PC-9 (cell line): Measurements from ENCODE around the gene FHIP1B. TPM values are rescaled to one million over a fixed set of nuclear protein-coding genes. Genes with fewer than 3 reads are reported as not detected.

Experiments used
- BruUV-seq: library from RNA; stranded (reverse); fragments of 400-500 nt; replicated peaks from 2 replicates; lab custom pipeline; 2021; lab: Mats Ljungman, UMichigan
- CTCF ChIA-PET: fragments of 300-600 bp; sonication (Branson Sonifier 250); formaldehyde crosslinking; loops from one replicate; lab custom pipeline; 2022; ENCODE audit warnings: antibody characterized with exemption; lab: Charles Lee
- POLR2A ChIA-PET: fragments of 300-600 bp; sonication (Branson Sonifier 250); formaldehyde crosslinking; loops from one replicate; lab custom pipeline; 2022; ENCODE audit warnings: antibody characterized with exemption; ENCODE audit not compliant: unreplicated experiment; lab: Charles Lee
- DNase-seq, 2 experiments: peaks; one replicate each; pipeline versions ENCODE4 v3.0.0 to v3.0.0-alpha.2; 2015 to 2022; ENCODE audit warnings: mixed read lengths in 1 of 2
- H2AFZ ChIP-seq: fragments of 200-600 bp; sonication (generic); 2 replicates; pipeline ENCODE4 v1.8.1; 2017; ENCODE audit warnings: antibody characterized with exemption
- H3F3A ChIP-seq: fragments of 200-600 bp; sonication (generic); 2 replicates; pipeline ENCODE4 v1.8.1; 2017; ENCODE audit warnings: antibody characterized with exemption, mild to moderate bottlenecking, low read depth; ENCODE audit not compliant: insufficient read depth
- H3K27ac ChIP-seq: fragments of 200-600 bp; sonication (generic); 2 replicates; pipeline ENCODE4 v1.6.1; 2016; ENCODE audit warnings: mixed run types
- H3K27me3 ChIP-seq: fragments of 200-600 bp; sonication (generic); 2 replicates; pipeline ENCODE4 v1.6.1; 2016; ENCODE audit warnings: low read depth, mixed run types; ENCODE audit not compliant: insufficient read depth
- H3K36me3 ChIP-seq: fragments of 200-600 bp; sonication (generic); 2 replicates; pipeline ENCODE4 v1.6.1; 2016; ENCODE audit warnings: low read depth, mixed run types
- H3K4me1 ChIP-seq: fragments of 200-600 bp; sonication (generic); replicated peaks from 2 replicates; pipeline ENCODE4 v1.6.1; 2016; ENCODE audit warnings: mixed run types; ENCODE audit not compliant: insufficient read depth
- H3K4me2 ChIP-seq: fragments of 200-600 bp; sonication (generic); 2 replicates; pipeline ENCODE4 v1.6.1; 2017; ENCODE audit warnings: mixed run types
- H3K4me3 ChIP-seq: fragments of 200-600 bp; sonication (generic); 2 replicates; pipeline ENCODE4 v1.6.1; 2016; ENCODE audit warnings: mixed run types
- H3K79me2 ChIP-seq: fragments of 200-600 bp; sonication (generic); 2 replicates; pipeline ENCODE4 v1.6.1; 2017; ENCODE audit warnings: low read depth, mixed run types
- H3K9me2 ChIP-seq: fragments of 200-600 bp; sonication (generic); 2 replicates; pipeline ENCODE4 v1.8.1; 2017; ENCODE audit warnings: mild to moderate bottlenecking; ENCODE audit not compliant: insufficient read depth
- H3K9me3 ChIP-seq: fragments of 200-600 bp; sonication (generic); 2 replicates; pipeline ENCODE4 v1.8.1; 2016; ENCODE audit warnings: low read depth; ENCODE audit not compliant: insufficient read depth
- H4K20me1 ChIP-seq: fragments of 200-600 bp; sonication (generic); 2 replicates; pipeline ENCODE4 v1.8.1; 2017; ENCODE audit not compliant: insufficient read depth
- EZH2 ChIP-seq: fragments of 200-600 bp; sonication (generic); IDR thresholded peaks from 2 replicates; pipeline ENCODE4 v1.8.0; 2017; ENCODE audit warnings: antibody characterized with exemption, low read depth
- intact Hi-C: fragments of 100-400 bp; cut with micrococcal nuclease; formaldehyde crosslinking; loops from one replicate; pipeline ENCODE4 v1.10.0; 2022; ENCODE audit not compliant: unreplicated experiment
- total RNA-seq: library from RNA; stranded (reverse); gene quantifications from 2 replicates; pipeline ENCODE4 v1.2.3, GENCODE V29; 2021
- TF ChIP-seq, protein P1 (sequence below): fragments of 200-600 bp; sonication (generic); conservative IDR thresholded peaks from 2 replicates; pipeline ENCODE4 v1.6.1; 2017; ENCODE audit warnings: mixed run types, antibody characterized with exemption, mild to moderate bottlenecking, moderate library complexity

Gene FHIP1B
- total RNA-seq, 1 experiment from 2014 or later = 21.5 TPM

DNA sequence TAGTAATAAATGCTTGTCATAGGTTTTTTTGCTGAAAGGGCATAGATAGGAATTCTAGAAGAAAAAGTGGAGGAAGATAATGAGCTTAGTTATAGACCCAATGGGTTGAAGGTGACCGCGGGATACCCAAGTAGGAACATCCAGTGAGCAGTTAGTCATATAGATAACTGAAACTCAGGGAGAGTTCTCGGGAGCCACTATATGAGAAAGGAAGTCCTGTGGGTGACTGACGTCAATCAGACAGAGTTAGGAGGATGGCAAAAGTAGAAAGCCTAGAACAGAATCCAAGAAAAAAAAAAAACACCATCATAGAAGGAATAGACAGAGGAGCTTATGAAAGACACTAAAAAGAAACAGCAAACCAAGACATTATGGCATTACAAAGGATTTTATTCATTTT lies 2.8 kb upstream of the FHIP1B start:
- Histone ChIP-seq H3K9me2 (no peaks in the 10 kb centered on the region), H3K4me1 (no peaks in the 10 kb centered on the region; the same call in 1 of the 2 replicates), H3K27me3 (no peaks in the 10 kb centered on the region), H3F3A (peaks cover 6% of the 10 kb centered on the region; the same call in 1 of the 2 replicates), H4K20me1 (no peaks in the 10 kb centered on the region), H2AFZ (no peak overlapping the region), H3K4me3 (no peak overlapping the region), H3K36me3 (no peaks in the 10 kb centered on the region), H3K27ac (no peak overlapping the region), H3K9me3 (no peaks in the 10 kb centered on the region), H3K4me2 (no peak overlapping the region), H3K79me2 (peaks cover 19% of the 10 kb centered on the region)
- BruUV-seq = no TSS peak
- no peak for DNase-seq
- ChIA-PET CTCF (no interaction called here), POLR2A (interaction anchor here (0.7 kb wide), 1 partner anchor 85 kb away, joined by 3 read pairs; no protein-coding TSS in a partner anchor)
- TF ChIP-seq EZH2 = no peak
- TF ChIP-seq, protein P1, sequence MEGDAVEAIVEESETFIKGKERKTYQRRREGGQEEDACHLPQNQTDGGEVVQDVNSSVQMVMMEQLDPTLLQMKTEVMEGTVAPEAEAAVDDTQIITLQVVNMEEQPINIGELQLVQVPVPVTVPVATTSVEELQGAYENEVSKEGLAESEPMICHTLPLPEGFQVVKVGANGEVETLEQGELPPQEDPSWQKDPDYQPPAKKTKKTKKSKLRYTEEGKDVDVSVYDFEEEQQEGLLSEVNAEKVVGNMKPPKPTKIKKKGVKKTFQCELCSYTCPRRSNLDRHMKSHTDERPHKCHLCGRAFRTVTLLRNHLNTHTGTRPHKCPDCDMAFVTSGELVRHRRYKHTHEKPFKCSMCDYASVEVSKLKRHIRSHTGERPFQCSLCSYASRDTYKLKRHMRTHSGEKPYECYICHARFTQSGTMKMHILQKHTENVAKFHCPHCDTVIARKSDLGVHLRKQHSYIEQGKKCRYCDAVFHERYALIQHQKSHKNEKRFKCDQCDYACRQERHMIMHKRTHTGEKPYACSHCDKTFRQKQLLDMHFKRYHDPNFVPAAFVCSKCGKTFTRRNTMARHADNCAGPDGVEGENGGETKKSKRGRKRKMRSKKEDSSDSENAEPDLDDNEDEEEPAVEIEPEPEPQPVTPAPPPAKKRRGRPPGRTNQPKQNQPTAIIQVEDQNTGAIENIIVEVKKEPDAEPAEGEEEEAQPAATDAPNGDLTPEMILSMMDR = no peak
- intact Hi-C loops = no loop called here

DNA sequence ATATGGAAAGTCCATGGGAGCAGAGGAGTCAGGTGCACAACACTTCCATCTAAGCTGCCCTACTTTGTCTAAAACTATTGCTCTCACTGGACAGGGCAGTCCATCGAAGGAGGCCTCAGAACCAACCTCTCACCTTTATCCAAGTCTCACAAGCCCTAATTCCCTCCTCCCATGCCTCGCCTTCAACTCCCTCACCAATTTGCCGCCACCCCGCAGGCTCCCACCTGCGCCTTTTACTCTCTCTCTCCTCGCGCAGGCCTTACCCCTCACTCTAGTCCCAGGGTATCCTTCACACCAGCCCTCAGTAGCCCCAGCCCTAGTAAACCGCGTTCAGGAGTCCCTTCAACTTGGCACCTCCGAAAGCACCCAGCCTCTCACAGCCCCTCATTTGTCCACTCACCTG lies 451 bp downstream of the FHIP1B start:
- TF ChIP-seq EZH2 = no peak
- TF ChIP-seq, protein P1 = no peak
- Histone ChIP-seq H3F3A (peaks cover 6% of the 10 kb centered on the region; the same call in 1 of the 2 replicates), H4K20me1 (0 out of 2 replicates have a peak, but pooled peaks cover 5% of the 10 kb centered on the region), H3K36me3 (no peaks in the 10 kb centered on the region), H3K9me3 (no peaks in the 10 kb centered on the region), H2AFZ (peak overlapping the region; percentile 89), H3K4me2 (peak overlapping the region; percentile 90), H3K27ac (peak overlapping the region; percentile 47), H3K9me2 (no peaks in the 10 kb centered on the region), H3K27me3 (no peaks in the 10 kb centered on the region), H3K4me1 (no peaks in the 10 kb centered on the region; the same call in 1 of the 2 replicates), H3K79me2 (peaks cover 40% of the 10 kb centered on the region), H3K4me3 (peak overlapping the region; percentile 92)
- BruUV-seq = no TSS peak
- intact Hi-C loops = loop anchor here (2.0 kb wide), 1 partner anchor 85 kb away; no protein-coding TSS in a partner anchor
- ChIA-PET POLR2A (interaction anchor here (0.7 kb wide), 1 partner anchor 87 kb away, joined by 3 read pairs; the partner anchor contains the start of gene CAVIN3), CTCF (interaction anchor here (0.7 kb wide), 1 partner anchor 275 kb away, joined by 10 read pairs; no protein-coding TSS in a partner anchor)
- no peak for DNase-seq

DNA sequence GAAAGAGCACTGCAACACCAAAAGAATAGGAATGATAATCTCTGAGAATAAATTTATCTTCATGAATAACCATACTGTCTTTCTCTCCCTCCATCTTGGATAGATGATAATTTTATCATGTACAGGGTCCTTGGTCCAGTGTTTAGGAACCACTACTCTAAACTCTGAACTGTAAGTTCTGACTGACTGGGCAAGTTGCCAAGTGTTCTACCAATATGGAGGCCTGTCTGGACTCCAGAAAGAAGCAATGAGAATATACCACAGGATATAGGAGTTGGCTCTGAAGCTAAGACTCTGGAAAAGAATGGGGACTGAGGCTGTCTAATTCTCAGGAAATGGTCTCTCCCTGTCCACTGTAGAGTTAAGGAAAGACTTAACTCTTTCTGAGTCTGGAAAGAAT lies 1.5 kb downstream of the FHIP1B start:
- no TSS peak for BruUV-seq
- Histone ChIP-seq H3K9me2 (no peaks in the 10 kb centered on the region), H3K4me3 (no peak overlapping the region), H3K27me3 (no peaks in the 10 kb centered on the region), H3K4me1 (no peaks in the 10 kb centered on the region; the same call in 1 of the 2 replicates), H3K27ac (no peak overlapping the region), H3K4me2 (peak overlapping the region; percentile 90), H3K9me3 (no peaks in the 10 kb centered on the region), H2AFZ (no peak overlapping the region), H3F3A (peaks cover 6% of the 10 kb centered on the region; the same call in 1 of the 2 replicates), H4K20me1 (0 out of 2 replicates have a peak, but pooled peaks cover 5% of the 10 kb centered on the region), H3K36me3 (no peaks in the 10 kb centered on the region), H3K79me2 (peaks cover 40% of the 10 kb centered on the region)
- TF ChIP-seq, protein P1 = no peak
- TF ChIP-seq EZH2 = no peak
- DNase-seq = no peak
- POLR2A ChIA-PET = interaction anchor here (0.7 kb wide), 1 partner anchor 41 kb away, joined by 4 read pairs; no protein-coding TSS in a partner anchor
- intact Hi-C loops = no loop called here
- CTCF ChIA-PET = no interaction called here
